PC-9 (cell line): ENCODE results near the gene PRXL2B. TPM values are rescaled to one million over a fixed set of nuclear protein-coding genes. Genes with fewer than 3 reads are reported as not detected.

Experiments
- BruUV-seq: library from RNA; stranded (reverse); fragments of 400-500 nt; replicated peaks from 2 replicates; lab custom pipeline; 2021; lab: Mats Ljungman, UMichigan
- CTCF ChIA-PET: fragments of 300-600 bp; sonication (Branson Sonifier 250); formaldehyde crosslinking; loops from one replicate; lab custom pipeline; 2022; ENCODE audit warnings: antibody characterized with exemption; lab: Charles Lee
- POLR2A ChIA-PET: fragments of 300-600 bp; sonication (Branson Sonifier 250); formaldehyde crosslinking; loops from one replicate; lab custom pipeline; 2022; ENCODE audit warnings: antibody characterized with exemption; ENCODE audit not compliant: unreplicated experiment; lab: Charles Lee
- DNase-seq, 2 experiments: peaks; one replicate each; pipeline versions ENCODE4 v3.0.0 to v3.0.0-alpha.2; 2015 to 2022; ENCODE audit warnings: mixed read lengths in 1 of 2
- H2AFZ ChIP-seq: fragments of 200-600 bp; sonication (generic); 2 replicates; pipeline ENCODE4 v1.8.1; 2017; ENCODE audit warnings: antibody characterized with exemption
- H3F3A ChIP-seq: fragments of 200-600 bp; sonication (generic); 2 replicates; pipeline ENCODE4 v1.8.1; 2017; ENCODE audit warnings: antibody characterized with exemption, mild to moderate bottlenecking, low read depth; ENCODE audit not compliant: insufficient read depth
- H3K27ac ChIP-seq: fragments of 200-600 bp; sonication (generic); 2 replicates; pipeline ENCODE4 v1.6.1; 2016; ENCODE audit warnings: mixed run types
- H3K27me3 ChIP-seq: fragments of 200-600 bp; sonication (generic); 2 replicates; pipeline ENCODE4 v1.6.1; 2016; ENCODE audit warnings: low read depth, mixed run types; ENCODE audit not compliant: insufficient read depth
- H3K36me3 ChIP-seq: fragments of 200-600 bp; sonication (generic); 2 replicates; pipeline ENCODE4 v1.6.1; 2016; ENCODE audit warnings: low read depth, mixed run types
- H3K4me1 ChIP-seq: fragments of 200-600 bp; sonication (generic); replicated peaks from 2 replicates; pipeline ENCODE4 v1.6.1; 2016; ENCODE audit warnings: mixed run types; ENCODE audit not compliant: insufficient read depth
- H3K4me2 ChIP-seq: fragments of 200-600 bp; sonication (generic); 2 replicates; pipeline ENCODE4 v1.6.1; 2017; ENCODE audit warnings: mixed run types
- H3K4me3 ChIP-seq: fragments of 200-600 bp; sonication (generic); 2 replicates; pipeline ENCODE4 v1.6.1; 2016; ENCODE audit warnings: mixed run types
- H3K79me2 ChIP-seq: fragments of 200-600 bp; sonication (generic); 2 replicates; pipeline ENCODE4 v1.6.1; 2017; ENCODE audit warnings: low read depth, mixed run types
- H3K9me2 ChIP-seq: fragments of 200-600 bp; sonication (generic); 2 replicates; pipeline ENCODE4 v1.8.1; 2017; ENCODE audit warnings: mild to moderate bottlenecking; ENCODE audit not compliant: insufficient read depth
- H3K9me3 ChIP-seq: fragments of 200-600 bp; sonication (generic); 2 replicates; pipeline ENCODE4 v1.8.1; 2016; ENCODE audit warnings: low read depth; ENCODE audit not compliant: insufficient read depth
- H4K20me1 ChIP-seq: fragments of 200-600 bp; sonication (generic); 2 replicates; pipeline ENCODE4 v1.8.1; 2017; ENCODE audit not compliant: insufficient read depth
- EZH2 ChIP-seq: fragments of 200-600 bp; sonication (generic); IDR thresholded peaks from 2 replicates; pipeline ENCODE4 v1.8.0; 2017; ENCODE audit warnings: antibody characterized with exemption, low read depth
- intact Hi-C: fragments of 100-400 bp; cut with micrococcal nuclease; formaldehyde crosslinking; loops from one replicate; pipeline ENCODE4 v1.10.0; 2022; ENCODE audit not compliant: unreplicated experiment
- total RNA-seq: library from RNA; stranded (reverse); gene quantifications from 2 replicates; pipeline ENCODE4 v1.2.3, GENCODE V29; 2021
- TF ChIP-seq, protein P1 (sequence below): fragments of 200-600 bp; sonication (generic); conservative IDR thresholded peaks from 2 replicates; pipeline ENCODE4 v1.6.1; 2017; ENCODE audit warnings: mixed run types, antibody characterized with exemption, mild to moderate bottlenecking, moderate library complexity

Gene PRXL2B
- total RNA-seq, 1 experiment from 2014 or later: 26.1 TPM

DNA sequence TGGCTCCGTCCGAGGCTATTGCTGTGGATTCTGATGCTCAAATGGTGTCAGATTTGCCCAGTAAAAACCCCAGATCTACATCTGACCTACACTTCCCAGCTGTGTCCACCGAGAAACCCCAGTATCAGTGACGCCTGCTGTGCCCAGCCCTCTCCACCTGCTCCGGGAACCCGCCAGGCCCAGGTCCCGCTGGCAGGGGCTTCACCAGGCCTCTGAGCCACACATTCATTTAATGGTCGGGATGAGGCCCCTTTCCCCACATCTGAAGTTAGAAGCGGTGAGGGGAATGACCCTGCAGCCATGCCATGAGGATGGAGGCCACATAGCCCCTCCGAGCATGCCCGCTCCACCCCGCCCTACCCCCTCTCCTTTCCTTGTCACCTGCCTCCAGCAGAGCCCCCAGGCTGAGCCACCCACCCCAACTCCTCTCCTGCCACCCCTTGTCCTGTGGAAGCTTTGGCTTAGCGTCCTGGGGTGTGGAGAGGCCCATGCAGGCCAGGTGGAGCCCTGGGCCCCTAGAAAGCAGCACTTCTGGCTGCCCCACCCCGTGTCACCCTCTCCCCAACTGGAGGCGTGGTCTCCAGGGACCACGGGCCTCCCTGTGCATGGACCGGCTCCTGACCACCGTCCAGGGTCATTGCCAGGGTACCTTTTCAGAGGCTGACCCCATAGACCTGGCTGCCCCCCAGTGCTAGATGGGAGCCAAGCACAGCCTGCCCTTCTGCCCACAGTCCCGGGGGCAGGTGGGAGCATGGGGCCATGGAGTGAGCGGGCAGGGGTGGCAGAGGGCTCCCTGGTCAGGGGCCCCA, 22.4 kb upstream of the PRXL2B start:
- CTCF ChIA-PET: no interaction called here
- intact Hi-C loops: no loop called here
- DNase-seq: no peak

DNA sequence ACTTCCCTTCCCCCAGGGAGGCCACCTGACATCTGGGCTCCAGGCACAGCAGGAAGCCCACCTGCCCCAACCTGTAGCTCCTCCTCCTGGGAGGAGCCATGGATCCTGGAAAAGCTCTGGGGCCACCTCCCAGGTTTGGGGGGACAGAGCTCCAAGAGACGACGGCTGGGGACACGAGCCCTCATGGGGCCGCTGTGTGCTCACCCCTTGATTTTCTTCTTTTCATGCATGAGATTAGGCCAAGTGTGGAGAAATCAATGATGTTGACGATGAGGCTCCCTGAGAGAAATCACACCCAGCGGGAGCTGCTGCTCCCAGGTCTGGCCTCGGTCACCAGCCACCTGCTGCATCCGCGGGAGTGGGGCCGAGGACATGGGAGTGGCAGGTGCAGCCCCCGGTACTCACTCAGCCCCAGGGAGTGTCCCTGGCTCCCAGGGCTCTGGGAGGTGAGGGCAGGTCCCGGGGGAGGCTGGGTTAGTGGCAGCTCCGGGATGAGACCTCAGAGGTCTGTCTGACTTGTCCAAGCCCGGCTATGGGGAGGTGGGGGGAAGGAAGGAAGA, 21.7 kb upstream of the PRXL2B start:
- no peak overlapping the region for H3K4me2 ChIP-seq
- no peak overlapping the region for H3K4me3 ChIP-seq
- no peak overlapping the region for H3K27ac ChIP-seq
- intact Hi-C loops: no loop called here
- H3K27me3 ChIP-seq: peaks cover 30% of the 10 kb centered on the region
- no TSS peak for BruUV-seq
- no peaks in the 10 kb centered on the region for H3K9me2 ChIP-seq
- no peak for DNase-seq
- H3K4me1 ChIP-seq: no peaks in the 10 kb centered on the region
- H3K9me3 ChIP-seq: no peaks in the 10 kb centered on the region
- TF ChIP-seq, protein P1, sequence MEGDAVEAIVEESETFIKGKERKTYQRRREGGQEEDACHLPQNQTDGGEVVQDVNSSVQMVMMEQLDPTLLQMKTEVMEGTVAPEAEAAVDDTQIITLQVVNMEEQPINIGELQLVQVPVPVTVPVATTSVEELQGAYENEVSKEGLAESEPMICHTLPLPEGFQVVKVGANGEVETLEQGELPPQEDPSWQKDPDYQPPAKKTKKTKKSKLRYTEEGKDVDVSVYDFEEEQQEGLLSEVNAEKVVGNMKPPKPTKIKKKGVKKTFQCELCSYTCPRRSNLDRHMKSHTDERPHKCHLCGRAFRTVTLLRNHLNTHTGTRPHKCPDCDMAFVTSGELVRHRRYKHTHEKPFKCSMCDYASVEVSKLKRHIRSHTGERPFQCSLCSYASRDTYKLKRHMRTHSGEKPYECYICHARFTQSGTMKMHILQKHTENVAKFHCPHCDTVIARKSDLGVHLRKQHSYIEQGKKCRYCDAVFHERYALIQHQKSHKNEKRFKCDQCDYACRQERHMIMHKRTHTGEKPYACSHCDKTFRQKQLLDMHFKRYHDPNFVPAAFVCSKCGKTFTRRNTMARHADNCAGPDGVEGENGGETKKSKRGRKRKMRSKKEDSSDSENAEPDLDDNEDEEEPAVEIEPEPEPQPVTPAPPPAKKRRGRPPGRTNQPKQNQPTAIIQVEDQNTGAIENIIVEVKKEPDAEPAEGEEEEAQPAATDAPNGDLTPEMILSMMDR: no peak
- no peak for TF ChIP-seq EZH2
- no peak overlapping the region for H2AFZ ChIP-seq
- H3F3A ChIP-seq: no peaks in the 10 kb centered on the region
- ChIA-PET POLR2A (no interaction called here), CTCF (interaction anchor here (0.6 kb wide), 1 partner anchor 220 kb away, joined by 3 read pairs; no protein-coding TSS in a partner anchor)
- H3K36me3 ChIP-seq: no peaks in the 10 kb centered on the region
- no peaks in the 10 kb centered on the region for H4K20me1 ChIP-seq
- no peaks in the 10 kb centered on the region for H3K79me2 ChIP-seq

More for the DNA sequence above, 22.4 kb upstream of the PRXL2B start:
- Histone ChIP-seq H3K36me3 (no peaks in the 10 kb centered on the region), H2AFZ (no peak overlapping the region), H3K4me2 (no peak overlapping the region), H3K79me2 (no peaks in the 10 kb centered on the region), H4K20me1 (no peaks in the 10 kb centered on the region), H3K4me3 (no peak overlapping the region), H3K27me3 (peaks cover 30% of the 10 kb centered on the region), H3F3A (no peaks in the 10 kb centered on the region), H3K27ac (no peak overlapping the region), H3K9me2 (no peaks in the 10 kb centered on the region), H3K4me1 (no peaks in the 10 kb centered on the region), H3K9me3 (no peaks in the 10 kb centered on the region)
- TF ChIP-seq EZH2: no peak
- TF ChIP-seq, protein P1: no peak
- BruUV-seq: no TSS peak
- POLR2A ChIA-PET: no interaction called here

DNA sequence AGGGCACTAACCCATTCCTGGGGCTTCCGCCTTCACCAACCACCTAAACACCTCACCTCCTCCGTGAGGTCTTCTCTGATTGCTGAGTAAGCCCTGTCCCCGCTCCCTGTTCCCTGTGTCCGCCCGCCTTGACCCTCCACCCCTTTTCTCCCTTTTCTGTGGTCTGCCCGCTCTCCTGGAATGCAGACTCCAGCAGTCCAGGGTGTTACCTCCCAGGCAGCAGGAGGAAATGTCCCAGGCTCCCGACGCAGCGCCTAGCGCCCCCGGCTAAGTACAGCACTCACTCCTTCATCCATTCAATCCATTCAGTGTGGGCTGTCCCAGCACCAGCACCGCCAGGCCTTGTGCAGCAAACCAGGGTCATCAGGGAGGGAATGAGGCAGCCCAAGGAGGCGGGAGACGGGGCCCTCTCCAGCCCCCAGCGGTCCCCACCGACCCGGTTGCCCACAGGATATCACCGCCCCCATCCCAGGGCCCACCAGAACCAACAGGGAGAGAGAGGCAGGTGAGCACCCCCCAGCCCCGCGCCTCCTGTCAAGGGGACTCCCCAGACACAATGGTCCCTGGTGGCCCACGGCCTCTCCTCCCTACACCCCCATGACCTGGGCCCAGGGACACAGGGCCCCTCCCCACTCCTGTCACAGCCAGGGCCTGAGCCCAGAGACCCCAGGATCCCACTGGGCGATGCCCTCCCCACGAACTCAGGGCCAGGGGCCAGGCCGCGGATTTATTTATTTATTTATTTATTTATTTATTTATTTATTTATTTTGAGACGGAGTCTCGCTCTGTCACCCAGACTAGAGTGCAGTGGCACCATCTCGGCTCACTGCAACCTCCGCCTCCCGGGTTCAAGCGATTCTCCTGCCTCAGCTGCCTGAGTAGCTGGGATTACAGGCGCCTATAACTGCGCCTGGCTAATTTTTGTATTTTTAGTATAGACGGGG, 20.2 kb upstream of the PRXL2B start:
- no TSS peak for BruUV-seq
- Histone ChIP-seq H3K27ac (no peak overlapping the region), H3K79me2 (no peaks in the 10 kb centered on the region), H3K9me2 (no peaks in the 10 kb centered on the region), H4K20me1 (no peaks in the 10 kb centered on the region), H3F3A (no peaks in the 10 kb centered on the region), H3K36me3 (no peaks in the 10 kb centered on the region), H3K4me2 (no peak overlapping the region), H3K4me1 (no peaks in the 10 kb centered on the region), H3K27me3 (peaks cover 43% of the 10 kb centered on the region), H3K9me3 (no peaks in the 10 kb centered on the region), H3K4me3 (no peak overlapping the region), H2AFZ (no peak overlapping the region)
- CTCF ChIA-PET: no interaction called here
- intact Hi-C loops: no loop called here
- peak; percentile 30 to 56 for DNase-seq
- POLR2A ChIA-PET: interaction anchor here (0.7 kb wide), 1 partner anchor 22 kb away, joined by 10 read pairs; no protein-coding TSS in a partner anchor
- no peak for TF ChIP-seq EZH2
- TF ChIP-seq, protein P1: no peak
